Ovary (tissue), 9 donors: ENCODE data around the gene NOS1. TPM values are rescaled to one million over a fixed set of nuclear protein-coding genes. Genes with fewer than 3 reads are reported as not detected.
"Not testable (repeated sequence)": the region's sequence is repeated elsewhere in the genome, so short reads cannot be mapped to it uniquely, and the experiment has no call there.

Experiments
- DNase-seq, 5 donors: peaks; one replicate each; pipeline ENCODE4 v3.0.0-alpha.2; 2019 to 2020
- H3K27ac ChIP-seq, 2 donors: fragments of 200-600 bp; one replicate each; pipeline versions ENCODE4 v1.5.1 to v1.8.0; 2019 to 2022
- H3K27me3 ChIP-seq: fragments of 200-600 bp; one replicate; pipeline ENCODE4 v1.8.0; 2022
- H3K36me3 ChIP-seq: fragments of 200-600 bp; sonication (generic); one replicate; pipeline ENCODE4 v1.5.1; 2019
- H3K4me1 ChIP-seq: one replicate; pipeline ENCODE4 v1.8.1; 2013; ENCODE audit warnings: mild to moderate bottlenecking, moderate library complexity; ENCODE audit not compliant: insufficient read depth
- H3K4me3 ChIP-seq: fragments of 200-600 bp; sonication (generic); one replicate; pipeline ENCODE4 v1.5.1; 2017
- H3K9me3 ChIP-seq, 2 donors: fragments of 200-600 bp in 1 of 2; sonication (generic) in 1 of 2; one replicate each; pipeline versions ENCODE4 v1.5.1 to v1.8.1; 2013 to 2019; ENCODE audit warnings: mild to moderate bottlenecking in 1 of 2, moderate library complexity in 1 of 2
- CTCF ChIP-seq, 3 donors: fragments of 450-650 bp in 2 of 3; fragments of 200-600 bp in 1 of 3; IDR thresholded peaks; one replicate each; pipeline versions ENCODE4 v1.5.1 to v1.8.0; 2016 to 2022; ENCODE audit warnings: antibody characterized with exemption in 3 of 3, mild to moderate bottlenecking in 1 of 3
- EP300 ChIP-seq: sonication (generic); formaldehyde crosslinking; IDR thresholded peaks from one replicate; pipeline ENCODE4 v1.6.1; 2017; ENCODE audit warnings: antibody characterized with exemption
- POLR2A ChIP-seq: fragments of 450-650 bp; IDR thresholded peaks from one replicate; pipeline ENCODE4 v1.6.1; 2017; ENCODE audit warnings: antibody characterized with exemption, mild to moderate bottlenecking, moderate library complexity
- WGBS, 3 donors: extraction: QIAGEN DNeasy Blood & Tissue Kit in 1 of 3; methylation state at CpG; one replicate each; pipeline versions ENCODE4 v1.1.5 to v1.1.7; 2013 to 2017; 5-methylcytosine and 5-hydroxymethylcytosine counted together
- intact Hi-C, 4 donors: fragments of 100-400 bp; cut with DNase I; formaldehyde crosslinking; loops; one replicate each; pipeline versions ENCODE4 v1.11.0 to v1.15.1; 2022 to 2023
- polyA plus RNA-seq, 2 donors: library from polyadenylated mRNA; stranded (reverse); fragments of 200-250 nt in 1 of 2; fragments of 350-450 nt in 1 of 2; fragmentation: Illumina TruSeq in 1 of 2; extraction: RNeasy Lipid Tissue Mini Kit (QIAGEN cat#74804) in 1 of 2; gene quantifications; one replicate each; pipeline ENCODE4 v1.2.3, GENCODE V29; 2013 to 2014
- total RNA-seq, 7 donors: library from RNA; depleted of rRNA in 2 of 7; stranded (reverse); fragments of >200 nt in 2 of 7; fragmentation: NEBNext Ultra II Directional in 3 of 7; extraction: Animal tissue kit (Norgen Biotek cat#: 25700) in 3 of 7; gene quantifications; one replicate each; pipeline versions ENCODE4 v1.1.0 to v1.2.4, GENCODE V29; 2016 to 2023
- donor health status: DM: no; HTN: no; CAD: no; lungs with moderate emphysema.
- donor health status: DM: no; HTN: no; CAD: no.
- donor health status: Bipolar disorder and iron deficiency.
- donor health status: DM: yes; HTN: yes; CAD: no.
- donor health status: DM: no; HTN: no; CAD: no.
- donor health status: DM: yes; HTN: yes; CAD: no.

NOS1 gene
- total and polyA plus RNA-seq, 9 donors: 0.05 to 0.48 (median 0.22) TPM

- Histone ChIP-seq H3K4me1 (no peaks in the 10 kb centered on the region), H3K4me3 (no peak overlapping the region), H3K36me3 (no peaks in the 10 kb centered on the region), H3K27ac (no peak overlapping the region), H3K27me3 (no peaks in the 10 kb centered on the region), H3K9me3 (no peaks in the 10 kb centered on the region)
- intact Hi-C loops: no loop called here
- WGBS, 3 donors: 54 to 66% (median 63%) methylated on average over 4 of the region's 4 CpGs
- no peak for DNase-seq
- TF ChIP-seq POLR2A (no peak), CTCF (IDR thresholded peaks at IDR 0.05) (no peak), EP300 (no peak)
Measured at GRCh38 chr12:117404203-117404853, 42.9 kb upstream of the NOS1 start.

GRCh38 chr12:117403586-117404139 lies 42.2 kb upstream of the NOS1 start:
- Histone ChIP-seq H3K36me3 (no peaks in the 10 kb centered on the region), H3K4me1 (no peaks in the 10 kb centered on the region), H3K27me3 (no peaks in the 10 kb centered on the region), H3K4me3 (no peak overlapping the region), H3K9me3 (no peaks in the 10 kb centered on the region), H3K27ac (no peak overlapping the region)
- TF ChIP-seq EP300 (no peak), CTCF (IDR thresholded peaks at IDR 0.05) (no peak), POLR2A (no peak)
- intact Hi-C loops: no loop called here
- 76 to 85% (median 84%) methylated on average over 3 of the region's 3 CpGs for WGBS, 3 donors
- no peak for DNase-seq

GRCh38 chr12:117402363-117402762 lies 40.9 kb upstream of the NOS1 start:
- Histone ChIP-seq H3K36me3 (no peaks in the 10 kb centered on the region), H3K27ac (no peak overlapping the region), H3K4me3 (no peak overlapping the region), H3K27me3 (no peaks in the 10 kb centered on the region), H3K9me3 (no peaks in the 10 kb centered on the region), H3K4me1 (no peaks in the 10 kb centered on the region)
- TF ChIP-seq CTCF (IDR thresholded peaks at IDR 0.05): no peak
- no peak for TF ChIP-seq POLR2A
- no peak for TF ChIP-seq EP300
- DNase-seq: no peak
- intact Hi-C loops: no loop called here
- WGBS, 3 donors: 39 to 60% (median 53%) methylated on average over 4 of the region's 4 CpGs

- no peak for TF ChIP-seq EP300
- TF ChIP-seq CTCF (IDR thresholded peaks at IDR 0.05): no peak
- TF ChIP-seq POLR2A: no peak
- DNase-seq: no peak
- WGBS, 3 donors: 42 to 62% (median 44%) methylated on average over 2 of the region's 2 CpGs
Measured at GRCh38 chr12:117400912-117401311, 39.5 kb upstream of the NOS1 start.

GRCh38 chr12:117398482-117398881 lies 37.1 kb upstream of the NOS1 start:
- H3K27ac ChIP-seq, H3K4me1 ChIP-seq, DNase-seq, intact Hi-C loops, H3K9me3 ChIP-seq, H3K27me3 ChIP-seq, H3K4me3 ChIP-seq, H3K36me3 ChIP-seq: not testable (repeated sequence)

More at GRCh38 chr12:117400912-117401311, 39.5 kb upstream of the NOS1 start:
- Histone ChIP-seq H3K4me1 (no peaks in the 10 kb centered on the region), H3K27me3 (no peaks in the 10 kb centered on the region), H3K4me3 (no peak overlapping the region), H3K27ac (no peak overlapping the region), H3K36me3 (no peaks in the 10 kb centered on the region), H3K9me3 (no peaks in the 10 kb centered on the region)
- intact Hi-C loops: no loop called here
